Measurements from ENCODE around the gene SYNE1. TPM values are rescaled to one million over a fixed set of nuclear protein-coding genes. Genes with fewer than 3 reads are reported as not detected.

SYNE1 gene
- total and polyA plus RNA-seq, 10 of the 15 experiments (the other 5 are each of a cell fraction or from before 2014, with no cell fraction given) = 2.3 to 28.7 (median 14.1) TPM

GRCh38 chr6:152540381-152540780 is 96.8 kb downstream of the SYNE1 start:
- in situ Hi-C loops (cut with MboI) = no loop called here
- ChIA-PET POLR2A (no interaction called here), SMC1A (ENCODE audit: uncharacterized antibody, unreplicated experiment) (no interaction called here), RAD21 (ENCODE audit: unreplicated experiment) (no interaction called here), CTCF (no interaction called here)
- H3K36me3 ChIP-seq (ENCODE audit: control insufficient read depth in 2 of 2, insufficient read depth in 2 of 2, low read length in 1 of 2) = no peaks in the 10 kb centered on the region
- BruUV-seq (replicated peaks) = no TSS peak
- no peak overlapping the region for H3K4me2 ChIP-seq (ENCODE audit: control insufficient read depth, insufficient read depth)
- 3% methylated on average over 2 of the region's 2 CpGs for WGBS (ENCODE audit: insufficient coverage, insufficient replicate concordance, low lambda C conversion rate, missing lambda C conversion rate)
- ATAC-seq = no peak
- H3K27ac ChIP-seq (ENCODE audit: control insufficient read depth, insufficient read depth) = no peak overlapping the region
- no peaks in the 10 kb centered on the region for H3K79me2 ChIP-seq (ENCODE audit: control insufficient read depth, insufficient read depth, low read length)
- no peaks in the 10 kb centered on the region for H4K20me1 ChIP-seq (ENCODE audit: control insufficient read depth, insufficient read depth)
- intact Hi-C loops (cut with micrococcal nuclease; ENCODE audit: unreplicated experiment) = no loop called here
- H3K9me3 ChIP-seq (replicated peaks; ENCODE audit: control insufficient read depth, insufficient read depth, low read length) = no peaks in the 10 kb centered on the region
- TF ChIP-seq HDGF (IDR thresholded peaks at IDR 0.05) (no peak), SIX5 (IDR thresholded peaks at IDR 0.05; ENCODE audit: low read depth, low read length, severe bottlenecking) (no peak), NRF1 (conservative IDR thresholded peaks at IDR 0.05; ENCODE audit: low read depth, low read length) (no peak), ATF7 (IDR thresholded peaks at IDR 0.05; ENCODE audit: low read depth) (no peak), CHD2 (IDR thresholded peaks at IDR 0.05; ENCODE audit: borderline replicate concordance, low read depth, low read length) (no peak), CTCF (IDR thresholded peaks at IDR 0.05 in 2 of 3, conservative IDR thresholded peaks at IDR 0.05 in 1 of 3; ENCODE audit: control insufficient read depth in 2 of 3, extremely low read depth in 1 of 3, insufficient read depth in 1 of 3, low read depth in 3 of 3, low read length in 3 of 3) (no peak)
- TF ChIP-seq, protein P1, sequence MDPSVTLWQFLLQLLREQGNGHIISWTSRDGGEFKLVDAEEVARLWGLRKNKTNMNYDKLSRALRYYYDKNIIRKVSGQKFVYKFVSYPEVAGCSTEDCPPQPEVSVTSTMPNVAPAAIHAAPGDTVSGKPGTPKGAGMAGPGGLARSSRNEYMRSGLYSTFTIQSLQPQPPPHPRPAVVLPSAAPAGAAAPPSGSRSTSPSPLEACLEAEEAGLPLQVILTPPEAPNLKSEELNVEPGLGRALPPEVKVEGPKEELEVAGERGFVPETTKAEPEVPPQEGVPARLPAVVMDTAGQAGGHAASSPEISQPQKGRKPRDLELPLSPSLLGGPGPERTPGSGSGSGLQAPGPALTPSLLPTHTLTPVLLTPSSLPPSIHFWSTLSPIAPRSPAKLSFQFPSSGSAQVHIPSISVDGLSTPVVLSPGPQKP (IDR thresholded peaks at IDR 0.05; ENCODE audit: low read depth, low read length) = no peak
- no peak for FAIRE-seq
- no peaks in the 10 kb centered on the region for H3K27me3 ChIP-seq (replicated peaks in 1 of 2; ENCODE audit: control insufficient read depth in 2 of 2, insufficient read depth in 2 of 2, low read length in 1 of 2)
- DNase-seq (ENCODE audit: low read depth, low spot score) = no peak
- no peak overlapping the region for H3K9ac ChIP-seq (ENCODE audit: control insufficient read depth, insufficient read depth, low read length)
- H3K4me1 ChIP-seq (ENCODE audit: control insufficient read depth, insufficient read depth, low read length) = no peaks in the 10 kb centered on the region
- no peak overlapping the region for H2AFZ ChIP-seq (ENCODE audit: control insufficient read depth, low read depth, low read length)
- no peak overlapping the region for H3K4me3 ChIP-seq
